Stomach (tissue), 9 donors: ENCODE results near the gene SDHAF2. TPM values are rescaled to one million over a fixed set of nuclear protein-coding genes. Genes with fewer than 3 reads are reported as not detected.

ENCODE experiments used
- DNase-seq, 2 donors: peaks; one replicate each; pipeline versions ENCODE4 v3.0.0 to v3.0.0-alpha.2; 2013 to 2019
- H3K27ac ChIP-seq, 5 donors: fragments of 200-600 bp in 4 of 5; sonication (generic) in 4 of 5; one replicate each; pipeline ENCODE4 v1.5.1; 2013 to 2019; ENCODE audit warnings: mild to moderate bottlenecking in 1 of 5, moderate library complexity in 1 of 5
- H3K27me3 ChIP-seq, 3 donors: fragments of 200-600 bp; sonication (generic); one replicate each; pipeline ENCODE4 v1.5.1; 2017 to 2019; ENCODE audit warnings: mixed run types in 1 of 3
- H3K36me3 ChIP-seq, 4 donors: fragments of 200-600 bp; sonication (generic); 1 replicate in 3 of 4; 2 replicates in 1 of 4; pipeline ENCODE4 v1.5.1; 2016 to 2019
- H3K4me1 ChIP-seq, 4 donors: fragments of 200-600 bp; sonication (generic); one replicate each; pipeline ENCODE4 v1.5.1; 2016 to 2019
- H3K4me3 ChIP-seq, 4 donors: fragments of 200-600 bp; sonication (generic) in 3 of 4; one replicate each; pipeline ENCODE4 v1.5.1; 2016 to 2019; ENCODE audit warnings: mild to moderate bottlenecking in 1 of 4
- H3K9me3 ChIP-seq, 4 donors: fragments of 200-600 bp; sonication (generic); one replicate each; pipeline ENCODE4 v1.5.1; 2016 to 2019
- POLR2A ChIP-seq, 4 donors: fragments of 450-650 bp; IDR thresholded peaks; one replicate each; pipeline ENCODE4 v1.6.1; 2016; ENCODE audit warnings: antibody characterized with exemption in 4 of 4, control low read depth in 2 of 4, mild to moderate bottlenecking in 1 of 4, moderate library complexity in 1 of 4
- POLR2AphosphoS5 ChIP-seq, 3 donors: sonication (generic); formaldehyde crosslinking; IDR thresholded peaks; one replicate each; pipeline ENCODE4 v1.6.1; 2016; ENCODE audit warnings: antibody characterized with exemption in 3 of 3
- WGBS, 5 donors: extraction: QIAGEN DNeasy Blood & Tissue Kit in 3 of 5; methylation state at CpG; one replicate each; pipeline versions ENCODE4 v1.1.5 to v1.1.7; 2013 to 2018; 5-methylcytosine and 5-hydroxymethylcytosine counted together
- intact Hi-C: fragments of 100-400 bp; cut with DNase I; formaldehyde crosslinking; loops from one replicate; pipeline ENCODE4 v1.15.1; 2023; ENCODE audit warnings: low total_unique reads
- polyA plus RNA-seq, 3 donors: library from polyadenylated mRNA; stranded (reverse); fragments of 200-250 nt; gene quantifications; one replicate each; pipeline ENCODE4 v1.2.3, GENCODE V29; 2013
- small RNA-seq, 4 donors: library from RNA; depleted of rRNA; stranded (forward); fragments of <200 nt; gene quantifications; one replicate each; pipeline ENCODE3, GENCODE V24; 2016
- total RNA-seq, 5 donors: library from RNA; depleted of rRNA; stranded (reverse); fragments of >200 nt; gene quantifications; one replicate each; pipeline versions ENCODE4 v1.1.0 to v1.2.3, GENCODE V29; 2014 to 2016
- donor health status: healthy with polysubstance abuse.
- donor health status: Bipolar disorder and iron deficiency.
- donor health status: healthy.

SDHAF2 gene
- total and polyA plus RNA-seq, 8 donors, result 11.6 to 125 (median 42.1) TPM

GRCh38 chr11:61495801-61496601 is 66.1 kb downstream of the SDHAF2 start:
- peak; percentile 60 to 81 for DNase-seq

More at GRCh38 chr11:61495801-61496601, 66.1 kb downstream of the SDHAF2 start:
- TF ChIP-seq POLR2A (IDR thresholded peaks at IDR 0.05) (no peak), POLR2AphosphoS5 (IDR thresholded peaks at IDR 0.05) (peak in 1 of 3 donors; percentile 19)
- H3K4me3 ChIP-seq, result no peak overlapping the region
- H3K36me3 ChIP-seq, result no peaks in the 10 kb centered on the region
- peaks cover 0 to under 1% (median 0%) of the 10 kb centered on the region in 4 donors for H3K4me1 ChIP-seq
- WGBS, 5 donors, result 45 to 71% (median 52%) methylated on average over 17 to 26 of the region's 26 CpGs
- no peaks in the 10 kb centered on the region for H3K9me3 ChIP-seq
- intact Hi-C loops, result no loop called here
- peaks cover 0 to 4% (median 0%) of the 10 kb centered on the region in 3 donors for H3K27me3 ChIP-seq
- H3K27ac ChIP-seq, result peak overlapping the region in 1 of 5 donors; percentile 41

Small RNA genes lying within 50 kb of the gene (small RNA-seq; reads per million reads assigned to genes)
- gene RN7SL23P, result 0 reads per million in 4 donors

Other genes starting within 250 kb of the SDHAF2 start
- gene PGA3, start 226.6 kb upstream of the SDHAF2 start, total RNA-seq, result over 10,000 TPM in 2 of 5 donors, 1,000 to 10,000 TPM in 1, 100 to 1,000 TPM in 2; 367 to 55,790 (median 1,114) TPM
- gene PGA3, start 226.6 kb upstream of the SDHAF2 start, polyA plus RNA-seq, result over 10,000 TPM; 23,067 to 73,485 (median 39,030) TPM
- gene PGA4, start 207.8 kb upstream of the SDHAF2 start, total RNA-seq, result over 10,000 TPM in 2 of 5 donors, 1,000 to 10,000 TPM in 1, 100 to 1,000 TPM in 2; 386 to 107,207 (median 2,421) TPM
- over 10,000 TPM; 17,534 to 25,788 (median 19,705) TPM for gene PGA4, start 207.8 kb upstream of the SDHAF2 start, polyA plus RNA-seq
- 1,000 to 10,000 TPM in 2 of 5 donors, 100 to 1,000 TPM in 1, 10 to 100 TPM in 1, 1 to 10 TPM in 1; 5.9 to 5,713 (median 190) TPM for gene PGA5, start 188.9 kb upstream of the SDHAF2 start, total RNA-seq
- 1,000 to 10,000 TPM; 1,014 to 6,178 (median 3,688) TPM for gene PGA5, start 188.9 kb upstream of the SDHAF2 start, polyA plus RNA-seq
- gene VWCE, start 134.8 kb upstream of the SDHAF2 start, total RNA-seq, result 1 to 10 TPM in 2 of 5 donors, under 1 TPM in 1, not detected in 2; 0.45 to 4.6 (median 1.6) TPM
- gene VWCE, start 134.8 kb upstream of the SDHAF2 start, polyA plus RNA-seq, result 1 to 10 TPM in 1 of 3 donors, under 1 TPM in 2; 0.76 to 1.2 (median 0.93) TPM
- 100 to 1,000 TPM in 4 of 5 donors, 10 to 100 TPM in 1; 44.2 to 489 (median 152) TPM for gene DDB1, start 97.0 kb upstream of the SDHAF2 start, total RNA-seq
- 10 to 100 TPM; 73.9 to 77.0 (median 74.2) TPM for gene DDB1, start 97.0 kb upstream of the SDHAF2 start, polyA plus RNA-seq
- 100 to 1,000 TPM in 1 of 5 donors, 10 to 100 TPM in 4; 20.6 to 136 (median 63.9) TPM for gene TKFC, start 96.9 kb upstream of the SDHAF2 start, total RNA-seq
- gene TKFC, start 96.9 kb upstream of the SDHAF2 start, polyA plus RNA-seq, result 10 to 100 TPM; 28.0 to 42.9 (median 41.3) TPM
- 100 to 1,000 TPM in 1 of 5 donors, 10 to 100 TPM in 4; 13.4 to 106 (median 22.2) TPM for gene CYB561A3, start 68.2 kb upstream of the SDHAF2 start, total RNA-seq
- 10 to 100 TPM; 14.5 to 21.4 (median 20.3) TPM for gene CYB561A3, start 68.2 kb upstream of the SDHAF2 start, polyA plus RNA-seq
- 100 to 1,000 TPM in 1 of 5 donors, 10 to 100 TPM in 4; 12.2 to 190 (median 24.4) TPM for gene TMEM138, start 67.8 kb upstream of the SDHAF2 start, total RNA-seq
- 10 to 100 TPM; 18.5 to 43.0 (median 22.3) TPM for gene TMEM138, start 67.8 kb upstream of the SDHAF2 start, polyA plus RNA-seq
- gene TMEM216, start 37.5 kb upstream of the SDHAF2 start, total RNA-seq, result 10 to 100 TPM; 12.3 to 35.6 (median 14.0) TPM
- gene TMEM216, start 37.5 kb upstream of the SDHAF2 start, polyA plus RNA-seq, result 10 to 100 TPM; 14.7 to 17.1 (median 15.7) TPM
- gene CPSF7, start 149 bp upstream of the SDHAF2 start, total RNA-seq, result 100 to 1,000 TPM in 1 of 5 donors, 10 to 100 TPM in 4; 22.3 to 249 (median 46.1) TPM
- 10 to 100 TPM; 21.7 to 33.0 (median 22.3) TPM for gene CPSF7, start 149 bp upstream of the SDHAF2 start, polyA plus RNA-seq
- gene LRRC10B, start 78.6 kb downstream of the SDHAF2 start, total RNA-seq, result 1 to 10 TPM in 1 of 5 donors, under 1 TPM in 2, not detected in 2; 0.43 to 1.3 (median 0.92) TPM
- under 1 TPM; 0.44 to 0.76 (median 0.73) TPM for gene LRRC10B, start 78.6 kb downstream of the SDHAF2 start, polyA plus RNA-seq
- 1 to 10 TPM in 3 of 5 donors, under 1 TPM in 1, not detected in 1; 0.92 to 8.4 (median 2.9) TPM for gene SYT7, start 151.0 kb downstream of the SDHAF2 start, total RNA-seq
- gene SYT7, start 151.0 kb downstream of the SDHAF2 start, polyA plus RNA-seq, result 1 to 10 TPM; 1.2 to 1.5 (median 1.4) TPM